OCI-LY3 (cell line): ENCODE measurements around the gene DYNLT1.

ENCODE experiments used
- H2AFZ ChIP-seq: fragments of 200-600, 300-600 bp; shearing (Covaris generic); 2 replicates; pipeline ENCODE4 v1.6.0; 2014; ENCODE audit warnings: antibody characterized with exemption, low read depth, low read length
- H3K27ac ChIP-seq: fragments of 200-600, 300-600 bp; sonication (generic); 2 replicates; pipeline ENCODE4 v1.5.1; 2014; ENCODE audit warnings: mild to moderate bottlenecking, low read length, moderate library complexity, mixed read lengths
- H3K27me3 ChIP-seq: fragments of 200-600, 300-600 bp; sonication (generic); 2 replicates; pipeline ENCODE4 v1.6.1; 2014; ENCODE audit warnings: low read depth, low read length, mixed read lengths
- H3K36me3 ChIP-seq: fragments of 200-600, 300-600 bp; sonication (generic); replicated peaks from 2 replicates; pipeline ENCODE3; 2014; ENCODE audit warnings: low read depth, low read length, mixed read lengths
- H3K4me1 ChIP-seq: fragments of 300-600, 200-600 bp; sonication (generic); 2 replicates; pipeline ENCODE4 v1.6.1; 2014; ENCODE audit warnings: low read length, mixed read lengths
- H3K4me2 ChIP-seq: fragments of 200-600, 300-600 bp; sonication (generic); 2 replicates; pipeline ENCODE4 v1.6.1; 2014; ENCODE audit warnings: low read length, mixed read lengths
- H3K4me3 ChIP-seq: fragments of 300-600, 200-600 bp; sonication (generic); 2 replicates; pipeline ENCODE4 v1.5.1; 2014; ENCODE audit warnings: antibody characterized with exemption, mild to moderate bottlenecking, low read length, moderate library complexity
- H3K79me2 ChIP-seq: fragments of 300-600, 200-600 bp; shearing (Covaris generic); 2 replicates; pipeline ENCODE4 v1.6.1; 2014; ENCODE audit warnings: mild to moderate bottlenecking, low read length, mixed read lengths
- H3K9ac ChIP-seq: fragments of 300-600, 200-600 bp; shearing (Covaris generic); 2 replicates; pipeline ENCODE4 v1.6.0; 2014; ENCODE audit warnings: mild to moderate bottlenecking, low read length, moderate library complexity
- H3K9me3 ChIP-seq: fragments of 200-600, 300-600 bp; shearing (Covaris generic); 2 replicates; pipeline ENCODE4 v1.6.1; 2014; ENCODE audit warnings: low read length, mixed read lengths; ENCODE audit not compliant: insufficient read depth
- H4K20me1 ChIP-seq: fragments of 200-600, 300-600 bp; sonication (generic); 2 replicates; pipeline ENCODE4 v1.6.1; 2016; ENCODE audit warnings: low read length, mixed read lengths; ENCODE audit not compliant: insufficient read depth
- EZH2phosphoT487 ChIP-seq: fragments of 200-600 bp; shearing (Covaris generic); IDR thresholded peaks from 2 replicates; pipeline ENCODE4 v1.6.1; 2018; ENCODE audit warnings: antibody characterized with exemption, mixed run types, low read depth
- TF ChIP-seq, protein P1 (sequence below): fragments of 200-600, 300-600 bp; sonication (generic); IDR thresholded peaks from 2 replicates; pipeline ENCODE4 v1.5.1; 2014; ENCODE audit warnings: antibody characterized with exemption, low read length, low read depth

Gene DYNLT1

DNA sequence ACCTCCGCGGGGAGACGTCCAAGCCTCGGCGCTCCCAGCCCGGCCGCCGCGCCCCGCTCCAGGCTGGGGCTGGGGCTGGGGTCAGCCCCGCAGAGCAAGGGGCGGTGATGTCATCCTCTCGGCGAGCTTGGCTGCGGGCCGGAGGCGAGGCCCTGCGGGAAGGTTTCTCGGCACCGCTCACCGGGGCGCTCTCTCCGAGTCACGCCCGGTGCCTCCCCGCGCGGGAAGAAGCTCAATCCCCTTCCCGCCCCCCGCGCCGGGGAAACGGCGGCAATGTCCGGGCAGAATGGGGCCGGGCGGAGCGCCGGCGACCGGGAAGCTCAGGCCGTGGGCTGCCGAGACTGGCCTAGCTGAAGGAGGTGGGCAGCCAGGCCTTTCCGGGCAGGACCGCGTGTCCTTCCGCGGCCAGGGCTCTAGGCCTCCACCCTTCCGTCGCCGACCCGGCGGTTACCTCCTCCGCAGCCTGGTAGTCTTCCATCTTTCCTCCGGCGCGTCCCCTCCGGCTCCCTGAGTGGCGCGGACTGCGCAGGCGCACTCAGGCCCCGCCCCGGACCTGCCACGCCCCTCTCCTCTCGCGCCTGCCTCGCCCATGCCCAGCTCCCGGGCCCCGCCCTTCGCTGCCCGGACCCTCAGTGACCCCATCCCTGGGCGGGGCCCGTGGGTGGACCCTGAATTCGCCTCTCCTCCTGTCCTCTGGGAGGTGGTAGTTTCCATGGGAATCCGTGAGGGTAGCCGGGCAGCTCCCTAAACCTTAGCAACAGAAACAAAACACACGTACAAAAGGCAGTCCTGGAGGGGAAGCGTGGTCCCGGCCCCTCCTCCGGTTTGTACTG lies at the start of gene DYNLT1:
Gene DYNLT1 (minus strand): TSS at position 513 of the 833 bp plus-strand sequence. CDS start 35 bp downstream, at position 478.
- Histone ChIP-seq H3K36me3 (peaks cover 10% of the 10 kb centered on the region), H3K4me1 (peaks cover 33% of the 10 kb centered on the region), H2AFZ (peak within 1 kb of the TSS; percentile 88), H3K9me3 (no peaks in the 10 kb centered on the region), H3K27me3 (no peaks in the 10 kb centered on the region), H3K4me2 (peak within 1 kb of the TSS; percentile 96), H3K4me3 (peak within 1 kb of the TSS; percentile 98), H3K79me2 (peaks cover 35% of the 10 kb centered on the region), H3K9ac (peak within 1 kb of the TSS; percentile 88), H4K20me1 (no peaks in the 10 kb centered on the region), H3K27ac (peak within 1 kb of the TSS; percentile 38)
- TF ChIP-seq, protein P1, sequence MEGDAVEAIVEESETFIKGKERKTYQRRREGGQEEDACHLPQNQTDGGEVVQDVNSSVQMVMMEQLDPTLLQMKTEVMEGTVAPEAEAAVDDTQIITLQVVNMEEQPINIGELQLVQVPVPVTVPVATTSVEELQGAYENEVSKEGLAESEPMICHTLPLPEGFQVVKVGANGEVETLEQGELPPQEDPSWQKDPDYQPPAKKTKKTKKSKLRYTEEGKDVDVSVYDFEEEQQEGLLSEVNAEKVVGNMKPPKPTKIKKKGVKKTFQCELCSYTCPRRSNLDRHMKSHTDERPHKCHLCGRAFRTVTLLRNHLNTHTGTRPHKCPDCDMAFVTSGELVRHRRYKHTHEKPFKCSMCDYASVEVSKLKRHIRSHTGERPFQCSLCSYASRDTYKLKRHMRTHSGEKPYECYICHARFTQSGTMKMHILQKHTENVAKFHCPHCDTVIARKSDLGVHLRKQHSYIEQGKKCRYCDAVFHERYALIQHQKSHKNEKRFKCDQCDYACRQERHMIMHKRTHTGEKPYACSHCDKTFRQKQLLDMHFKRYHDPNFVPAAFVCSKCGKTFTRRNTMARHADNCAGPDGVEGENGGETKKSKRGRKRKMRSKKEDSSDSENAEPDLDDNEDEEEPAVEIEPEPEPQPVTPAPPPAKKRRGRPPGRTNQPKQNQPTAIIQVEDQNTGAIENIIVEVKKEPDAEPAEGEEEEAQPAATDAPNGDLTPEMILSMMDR = no peak
- no peak for TF ChIP-seq EZH2phosphoT487

DNA sequence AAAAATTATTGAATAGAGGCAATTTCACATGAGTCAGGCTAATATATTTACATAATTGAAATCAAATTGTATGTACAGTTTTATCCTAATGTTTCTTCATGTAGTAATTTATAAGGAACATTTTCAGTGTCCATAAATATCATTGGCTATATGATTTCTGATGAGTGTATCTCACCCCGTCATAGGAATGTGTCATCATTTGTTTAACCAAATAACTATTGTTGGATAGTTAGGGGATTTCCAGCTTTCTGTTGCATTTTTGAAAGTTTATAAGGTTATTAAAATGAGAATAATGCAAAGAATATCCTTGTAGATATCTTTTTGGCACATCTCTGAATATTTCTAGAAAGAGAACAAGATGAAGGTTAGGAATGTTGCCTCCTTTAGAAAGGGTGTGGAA lies 44.3 kb upstream of the DYNLT1 start:
- Histone ChIP-seq H3K4me2 (no peak overlapping the region), H3K9ac (no peak overlapping the region), H3K27me3 (no peaks in the 10 kb centered on the region), H4K20me1 (no peaks in the 10 kb centered on the region), H2AFZ (no peak overlapping the region), H3K4me3 (no peak overlapping the region), H3K4me1 (peaks cover 5% of the 10 kb centered on the region), H3K27ac (no peak overlapping the region), H3K36me3 (no peaks in the 10 kb centered on the region), H3K79me2 (no peaks in the 10 kb centered on the region), H3K9me3 (no peaks in the 10 kb centered on the region)
- TF ChIP-seq, protein P1 = no peak
- no peak for TF ChIP-seq EZH2phosphoT487

DNA sequence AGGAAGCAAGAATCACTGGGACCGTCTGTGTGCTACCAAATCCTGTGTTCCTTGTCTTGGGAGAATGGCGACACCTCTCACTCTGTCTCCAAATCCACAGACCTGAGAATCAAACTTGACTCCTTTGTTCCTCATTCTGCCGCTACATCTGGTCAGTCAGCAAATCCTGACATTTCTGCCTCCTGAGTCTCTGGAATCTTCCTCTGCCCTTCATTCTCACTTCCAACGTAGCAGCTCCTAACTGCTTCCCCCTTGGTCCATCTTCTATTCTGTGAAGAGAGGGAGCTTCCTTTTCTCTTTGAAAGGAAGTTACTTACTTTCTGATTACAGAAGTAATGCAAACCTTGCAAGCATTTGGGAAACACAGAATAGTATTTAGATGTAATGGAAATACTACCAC lies 43.0 kb upstream of the DYNLT1 start:
- no peak overlapping the region for H3K4me3 ChIP-seq
- no peak overlapping the region for H3K4me2 ChIP-seq
- H3K79me2 ChIP-seq = no peaks in the 10 kb centered on the region

DNA sequence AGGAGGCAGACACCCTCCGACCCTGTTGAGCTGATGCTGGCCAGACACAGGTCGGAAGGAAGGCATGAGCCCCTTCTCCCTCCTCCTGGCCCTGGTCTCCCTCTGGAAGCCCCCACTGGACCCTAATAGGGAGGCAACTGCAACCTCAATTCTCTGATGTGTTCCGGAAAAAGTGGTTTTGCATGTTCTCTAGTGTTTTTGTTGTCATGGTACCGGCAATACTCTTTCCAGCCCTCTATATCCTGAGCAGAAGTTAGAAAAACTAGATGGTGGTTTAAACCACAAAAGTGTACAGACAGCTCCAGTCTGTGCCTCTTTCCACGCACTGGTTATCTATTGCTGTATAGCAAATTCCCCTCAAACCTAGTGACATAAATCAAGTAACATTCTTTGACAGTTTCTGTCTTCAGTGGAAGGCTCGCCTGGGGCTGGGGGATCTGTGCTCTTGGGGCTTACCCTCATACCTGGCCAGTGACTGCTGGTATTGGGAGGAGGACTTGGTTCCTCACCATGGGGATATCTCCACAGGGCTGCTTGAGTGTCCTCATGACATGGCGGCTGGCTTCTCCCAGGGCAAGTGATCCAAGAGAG lies 42.3 kb upstream of the DYNLT1 start:
- no peaks in the 10 kb centered on the region for H3K36me3 ChIP-seq
- no peaks in the 10 kb centered on the region for H3K79me2 ChIP-seq
- H3K4me2 ChIP-seq = no peak overlapping the region
- no peak overlapping the region for H3K27ac ChIP-seq
- H3K9me3 ChIP-seq = no peaks in the 10 kb centered on the region
- no peaks in the 10 kb centered on the region for H3K27me3 ChIP-seq
- peaks cover 5% of the 10 kb centered on the region for H3K4me1 ChIP-seq
- H2AFZ ChIP-seq = no peak overlapping the region
- TF ChIP-seq, protein P1 = no peak
- TF ChIP-seq EZH2phosphoT487 = no peak
- no peak overlapping the region for H3K4me3 ChIP-seq
- no peak overlapping the region for H3K9ac ChIP-seq
- H4K20me1 ChIP-seq = no peaks in the 10 kb centered on the region

More for the DNA sequence above, 43.0 kb upstream of the DYNLT1 start:
- H3K27me3 ChIP-seq = no peaks in the 10 kb centered on the region
- no peak overlapping the region for H2AFZ ChIP-seq
- no peak overlapping the region for H3K9ac ChIP-seq
- no peaks in the 10 kb centered on the region for H3K9me3 ChIP-seq
- peaks cover 5% of the 10 kb centered on the region for H3K4me1 ChIP-seq
- no peaks in the 10 kb centered on the region for H3K36me3 ChIP-seq
- H3K27ac ChIP-seq = no peak overlapping the region
- TF ChIP-seq, protein P1 = no peak
- TF ChIP-seq EZH2phosphoT487 = no peak
- H4K20me1 ChIP-seq = no peaks in the 10 kb centered on the region
